Neuronal stem cell (in vitro differentiated cells): ENCODE measurements around the gene SH3PXD2A.
A peak's percentile ranks its signal among the peaks of the same experiment; 100 is the strongest.

ENCODE experiments used
- DNase-seq: peaks from one replicate; pipeline ENCODE4 v3.0.0-alpha.2; 2013; ENCODE audit warnings: low spot score
- H2AFZ ChIP-seq: one replicate; pipeline ENCODE4 v1.6.1; 2013; ENCODE audit warnings: mild to moderate bottlenecking, low read length, inconsistent platforms
- H2AK5ac ChIP-seq: 2 replicates; pipeline ENCODE4 v1.6.1; 2013; ENCODE audit warnings: low read depth, mild to moderate bottlenecking, inconsistent platforms, low read length, moderate library complexity, mixed read lengths
- H2BK120ac ChIP-seq: 2 replicates; pipeline ENCODE4 v1.6.1; 2013; ENCODE audit warnings: low read depth, mild to moderate bottlenecking, inconsistent platforms, low read length, moderate library complexity, mixed read lengths
- H2BK12ac ChIP-seq: one replicate; pipeline ENCODE4 v1.6.1; 2013; ENCODE audit warnings: low read length, inconsistent platforms
- H2BK15ac ChIP-seq: 2 replicates; pipeline ENCODE4 v1.6.1; 2013; ENCODE audit warnings: mild to moderate bottlenecking, low read length, inconsistent platforms, mixed read lengths
- H2BK5ac ChIP-seq: one replicate; pipeline ENCODE4 v1.6.1; 2013; ENCODE audit warnings: inconsistent platforms, mild to moderate bottlenecking, low read length, moderate library complexity
- H3K14ac ChIP-seq: one replicate; pipeline ENCODE4 v1.6.1; 2013; ENCODE audit warnings: low read length, inconsistent platforms
- H3K18ac ChIP-seq: 2 replicates; pipeline ENCODE4 v1.6.1; 2013; ENCODE audit warnings: low read length, inconsistent platforms
- H3K23ac ChIP-seq: 2 replicates; pipeline ENCODE4 v1.6.1; 2013; ENCODE audit warnings: low read depth, mild to moderate bottlenecking, mixed read lengths, low read length, inconsistent platforms; ENCODE audit not compliant: poor library complexity
- H3K27ac ChIP-seq: replicated peaks from 3 replicates; pipeline ENCODE4 v1.5.1; 2013; ENCODE audit warnings: low read length, inconsistent platforms
- H3K27me3 ChIP-seq, 3 experiments: 2 replicates each; pipeline ENCODE4 v1.6.1; 2013; ENCODE audit warnings: low read length in 3 of 3, mild to moderate bottlenecking in 2 of 3, inconsistent platforms in 1 of 3, low read depth in 1 of 3, mixed read lengths in 1 of 3, moderate library complexity in 1 of 3; ENCODE audit not compliant: control insufficient read depth in 3 of 3, insufficient read depth in 3 of 3
- H3K36me3 ChIP-seq, 2 donors: replicated peaks in 1 of 2; 2 replicates each; pipeline ENCODE4 v1.6.1; 2013; ENCODE audit warnings: low read length in 2 of 2; ENCODE audit not compliant: control insufficient read depth in 2 of 2, insufficient read depth in 2 of 2
- H3K4ac ChIP-seq: 2 replicates; pipeline ENCODE4 v1.6.1; 2013; ENCODE audit warnings: inconsistent platforms, mild to moderate bottlenecking, low read length, moderate library complexity
- H3K4me1 ChIP-seq, 2 donors: 1 replicate in 1 of 2; 2 replicates in 1 of 2; pipeline ENCODE4 v1.6.1; 2013; ENCODE audit warnings: low read length in 2 of 2, low read depth in 1 of 2; ENCODE audit not compliant: control insufficient read depth in 2 of 2, insufficient read depth in 1 of 2
- H3K4me2 ChIP-seq: one replicate; pipeline ENCODE4 v1.6.1; 2013; ENCODE audit warnings: mild to moderate bottlenecking, low read length, inconsistent platforms; ENCODE audit not compliant: insufficient read depth, poor library complexity, severe bottlenecking
- H3K4me3 ChIP-seq, 2 donors: 2 replicates each; pipeline ENCODE4 v1.5.1; 2013; ENCODE audit warnings: low read length in 2 of 2, mild to moderate bottlenecking in 2 of 2, inconsistent platforms in 1 of 2, moderate library complexity in 1 of 2
- H3K79me1 ChIP-seq: one replicate; pipeline ENCODE4 v1.6.1; 2013; ENCODE audit warnings: low read depth, mild to moderate bottlenecking, inconsistent platforms, low read length, moderate library complexity
- H3K9ac ChIP-seq: one replicate; pipeline ENCODE4 v1.6.1; 2013; ENCODE audit warnings: mild to moderate bottlenecking, low read depth, low read length, inconsistent platforms; ENCODE audit not compliant: poor library complexity
- H3K9me3 ChIP-seq, 2 donors: replicated peaks in 1 of 2; 2 replicates each; pipeline versions ENCODE3 to v1.6.1; 2013; ENCODE audit warnings: low read length in 2 of 2, mild to moderate bottlenecking in 2 of 2, inconsistent platforms in 1 of 2, low read depth in 1 of 2, mixed read lengths in 1 of 2, moderate library complexity in 1 of 2; ENCODE audit not compliant: control insufficient read depth in 2 of 2, insufficient read depth in 1 of 2
- H4K8ac ChIP-seq: one replicate; pipeline ENCODE4 v1.6.1; 2013; ENCODE audit warnings: low read depth, mild to moderate bottlenecking, inconsistent platforms, low read length, moderate library complexity
- H4K91ac ChIP-seq: one replicate; pipeline ENCODE4 v1.6.1; 2013; ENCODE audit warnings: low read length, low read depth, mild to moderate bottlenecking, inconsistent platforms; ENCODE audit not compliant: poor library complexity
- WGBS, 2 donors: extraction: QIAGEN DNeasy Blood & Tissue Kit; methylation state at CpG; one replicate each; pipeline ENCODE4 v1.1.7; 2013; ENCODE audit warnings: missing lambda C conversion rate in 2 of 2, mixed read lengths in 1 of 2; ENCODE audit not compliant: insufficient read length in 2 of 2, insufficient replicate concordance in 1 of 2; ENCODE audit errors: extremely low coverage in 2 of 2; 5-methylcytosine and 5-hydroxymethylcytosine counted together

Gene SH3PXD2A

DNA sequence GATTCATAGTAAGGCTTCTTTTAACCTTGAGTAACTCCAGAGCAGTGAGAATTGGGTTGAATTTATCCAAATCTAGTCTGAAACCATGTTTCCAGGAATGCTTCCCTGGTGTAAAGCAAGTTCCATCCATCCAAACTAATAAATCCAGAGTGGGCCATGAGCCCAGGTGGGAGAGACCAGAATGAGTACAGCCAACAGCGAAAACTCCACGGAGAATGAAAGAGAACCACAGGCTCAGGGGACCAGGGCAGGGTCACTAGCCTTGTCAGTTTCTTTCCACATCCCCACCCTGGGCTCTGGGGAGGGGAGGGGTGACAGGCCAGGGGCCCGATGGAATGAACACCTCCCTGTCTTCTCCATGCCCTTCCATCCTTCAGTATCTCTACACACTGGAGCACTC lies 181.8 kb downstream of the SH3PXD2A start:
- peaks cover 11 to 14% of the 10 kb centered on the region in 2 donors for H3K4me1 ChIP-seq
- no peaks in the 10 kb centered on the region for H3K27me3 ChIP-seq
- H2BK120ac ChIP-seq: no peak overlapping the region
- WGBS, 2 donors: no CpG with 5 or more reads among the region's 3 CpGs
- H2AK5ac ChIP-seq: no peak overlapping the region
- H4K91ac ChIP-seq: no peak overlapping the region
- H2AFZ ChIP-seq: no peak overlapping the region
- no peak overlapping the region for H3K14ac ChIP-seq
- no peak overlapping the region for H2BK5ac ChIP-seq
- H2BK15ac ChIP-seq: no peak overlapping the region
- no peaks in the 10 kb centered on the region for H3K9me3 ChIP-seq
- no peak overlapping the region for H2BK12ac ChIP-seq
- no peak overlapping the region for H4K8ac ChIP-seq
- no peak overlapping the region for H3K9ac ChIP-seq
- DNase-seq: no peak
- no peak overlapping the region for H3K23ac ChIP-seq
- peaks cover 0 to 3% of the 10 kb centered on the region in 2 donors for H3K36me3 ChIP-seq
- no peak overlapping the region for H3K18ac ChIP-seq
- no peak overlapping the region for H3K4me3 ChIP-seq
- H3K79me1 ChIP-seq: no peaks in the 10 kb centered on the region
- H3K4ac ChIP-seq: no peak overlapping the region
- H3K4me2 ChIP-seq: no peak overlapping the region
- H3K27ac ChIP-seq: no peak overlapping the region

DNA sequence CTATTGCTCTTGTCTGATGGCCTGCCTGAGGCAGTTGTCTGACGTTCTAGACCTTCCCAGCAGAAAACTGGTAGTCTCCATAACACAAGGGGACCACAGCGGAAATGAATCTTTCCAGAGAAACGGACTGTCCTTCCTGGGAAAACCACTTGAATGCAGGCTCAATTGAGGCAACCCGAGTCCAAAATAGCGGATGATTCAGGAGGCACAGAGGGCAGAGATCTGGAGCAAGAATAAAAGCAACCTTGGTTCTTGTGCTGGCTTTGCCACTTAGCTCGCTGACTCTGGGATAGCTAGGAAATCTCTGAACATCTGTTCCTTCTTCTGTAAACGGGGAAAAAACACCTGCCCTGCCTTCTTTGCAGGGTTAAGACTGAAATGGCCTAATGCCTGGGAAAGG lies 183.0 kb downstream of the SH3PXD2A start:
- Histone ChIP-seq H3K4me3 (no peak overlapping the region), H3K14ac (no peak overlapping the region), H4K91ac (no peak overlapping the region), H3K27me3 (no peaks in the 10 kb centered on the region), H3K23ac (no peak overlapping the region), H2AK5ac (no peak overlapping the region), H3K4me2 (no peak overlapping the region), H2BK120ac (no peak overlapping the region), H3K9ac (no peak overlapping the region), H2BK5ac (no peak overlapping the region), H2BK12ac (no peak overlapping the region), H2BK15ac (no peak overlapping the region), H2AFZ (no peak overlapping the region), H3K79me1 (no peaks in the 10 kb centered on the region), H3K36me3 (peaks cover 0 to 3% of the 10 kb centered on the region in 2 donors), H3K4me1 (peaks cover 7 to 15% of the 10 kb centered on the region in 2 donors), H3K27ac (no peak overlapping the region), H3K9me3 (no peaks in the 10 kb centered on the region), H3K4ac (no peak overlapping the region), H3K18ac (no peak overlapping the region), H4K8ac (no peak overlapping the region)
- no CpG with 5 or more reads among the region's 7 CpGs for WGBS, 2 donors
- DNase-seq: no peak

DNA sequence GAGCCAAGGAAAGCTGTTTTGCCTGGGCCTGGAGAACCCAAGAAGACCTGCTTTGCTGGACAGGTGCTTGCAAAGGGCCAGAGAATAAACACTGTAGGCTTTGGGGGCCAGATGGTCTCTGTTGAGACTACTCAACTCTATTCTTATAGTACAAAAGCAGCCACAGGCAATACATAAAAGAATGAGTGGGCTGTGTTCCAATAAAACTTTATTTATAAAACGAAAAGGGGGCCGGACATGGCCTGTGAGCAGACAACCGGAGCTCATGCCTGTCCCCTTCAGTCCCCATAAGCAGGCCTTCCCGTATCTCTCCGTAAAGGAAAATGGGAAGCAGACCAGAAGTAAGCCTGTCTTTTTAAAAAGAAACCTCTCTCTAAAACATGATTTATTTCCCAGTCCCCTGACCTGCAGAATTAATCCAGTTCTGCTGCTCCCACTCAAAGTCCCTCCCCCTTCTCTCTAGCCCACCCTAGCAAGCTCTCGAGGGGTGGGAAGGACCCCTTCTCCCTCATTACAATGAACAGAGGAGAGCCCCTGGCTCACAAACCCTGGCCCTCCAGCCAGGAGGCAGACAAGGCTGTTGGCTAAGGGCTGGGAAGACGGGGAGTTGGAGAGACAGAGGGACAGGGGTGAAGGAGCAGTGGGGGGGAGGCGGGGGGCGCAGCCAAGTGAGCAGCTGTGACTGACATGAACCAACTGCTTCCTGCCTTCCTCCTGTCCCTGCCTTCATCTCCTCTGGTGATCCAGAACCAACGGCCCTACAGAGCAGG lies 184.1 kb downstream of the SH3PXD2A start:
- peaks cover 0 to 3% of the 10 kb centered on the region in 2 donors for H3K36me3 ChIP-seq
- no CpG with 5 or more reads among the region's 10 CpGs for WGBS, 2 donors
- no peak overlapping the region for H3K4me3 ChIP-seq
- H3K4me1 ChIP-seq: peaks cover 7 to 16% of the 10 kb centered on the region in 2 donors
- H3K4me2 ChIP-seq: no peak overlapping the region
- H4K8ac ChIP-seq: no peak overlapping the region
- peak overlapping the region; percentile 16 for H2AK5ac ChIP-seq
- no peak overlapping the region for H3K4ac ChIP-seq
- no peak overlapping the region for H2BK12ac ChIP-seq
- H3K9ac ChIP-seq: no peak overlapping the region
- H3K14ac ChIP-seq: no peak overlapping the region
- peak overlapping the region; percentile 42 for H2BK15ac ChIP-seq
- H3K27me3 ChIP-seq: no peaks in the 10 kb centered on the region
- no peaks in the 10 kb centered on the region for H3K79me1 ChIP-seq
- DNase-seq: no peak
- no peak overlapping the region for H3K23ac ChIP-seq
- peak overlapping the region; percentile 32 for H3K18ac ChIP-seq
- no peak overlapping the region for H2AFZ ChIP-seq
- H2BK5ac ChIP-seq: no peak overlapping the region
- H4K91ac ChIP-seq: no peak overlapping the region
- H3K9me3 ChIP-seq: no peaks in the 10 kb centered on the region
- no peak overlapping the region for H2BK120ac ChIP-seq
- no peak overlapping the region for H3K27ac ChIP-seq

DNA sequence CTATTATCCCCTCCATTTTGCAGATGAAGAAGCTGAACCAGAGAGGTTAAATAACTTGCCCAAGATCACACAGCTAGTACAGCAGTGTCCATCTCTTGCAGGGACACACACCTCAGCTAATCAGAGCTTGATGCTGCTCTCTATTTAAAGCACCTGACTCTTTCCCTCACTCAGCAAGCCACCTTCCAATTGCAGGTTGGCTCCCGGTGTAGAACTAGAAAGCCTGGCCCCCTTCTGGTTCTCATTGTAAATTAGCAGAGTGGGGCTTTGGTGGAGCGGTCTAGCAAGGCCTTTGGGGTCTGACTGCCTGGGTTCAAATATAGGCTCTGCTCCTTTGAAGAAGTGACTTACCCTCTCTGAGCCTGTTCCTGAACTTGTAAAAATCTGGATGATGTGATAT lies 185.4 kb downstream of the SH3PXD2A start:
- no CpG with 5 or more reads among the region's 2 CpGs for WGBS, 2 donors

More for the DNA sequence above, 185.4 kb downstream of the SH3PXD2A start:
- Histone ChIP-seq H3K4ac (no peak overlapping the region), H2BK120ac (no peak overlapping the region), H3K27ac (no peak overlapping the region), H4K8ac (no peak overlapping the region), H3K4me1 (peaks cover 5 to 12% of the 10 kb centered on the region in 2 donors), H3K79me1 (no peaks in the 10 kb centered on the region), H3K27me3 (no peaks in the 10 kb centered on the region), H3K23ac (no peak overlapping the region), H2AFZ (no peak overlapping the region), H3K36me3 (no peaks in the 10 kb centered on the region), H3K14ac (no peak overlapping the region), H2BK5ac (no peak overlapping the region), H4K91ac (no peak overlapping the region), H2BK15ac (no peak overlapping the region), H2AK5ac (no peak overlapping the region), H3K4me2 (no peak overlapping the region), H3K4me3 (no peak overlapping the region), H3K9me3 (no peaks in the 10 kb centered on the region), H3K18ac (no peak overlapping the region), H2BK12ac (no peak overlapping the region), H3K9ac (no peak overlapping the region)
- DNase-seq: no peak
